Kidney glomerular epithelial cell (primary cell): ENCODE measurements around the gene TRNAU1AP.

Experiments
- DNase-seq: peaks from one replicate; lab custom pipeline; 2025; lab: John Stamatoyannopoulos, UW

TRNAU1AP gene

GRCh38 chr1:28604962-28605361, 52.1 kb downstream of the TRNAU1AP start:
- no peak for DNase-seq

GRCh38 chr1:28606771-28607170, 53.9 kb downstream of the TRNAU1AP start:
- DNase-seq: no peak

- no peak for DNase-seq
Observed at GRCh38 chr1:28613175-28613574, 60.3 kb downstream of the TRNAU1AP start.
